Activated naive CD4-positive, alpha-beta T cell treated with anti-CD3 and anti-CD28 coated beads, Interleukin-2, amount 50 U/mL, for 72 hours (primary cell): Measurements from ENCODE around the gene TMEM184B. TPM values are rescaled to one million over a fixed set of nuclear protein-coding genes. Genes with fewer than 3 reads are reported as not detected.

Experiments
- ATAC-seq, 2 donors: fragments of 150-1000 bp; cut with Tn5 transposase; 2 replicates each; pipeline ENCODE4 v1.10.0; 2021; ENCODE audit warnings: mild to moderate bottlenecking in 2 of 2, moderate library complexity in 2 of 2
- DNase-seq, 2 donors: peaks; one replicate each; pipeline ENCODE4 v3.0.0; 2021 to 2022; ENCODE audit warnings: low spot score in 2 of 2
- H3K27ac Mint-ChIP-seq, 2 donors: one replicate each; pipeline ENCODE4 v1.8.0; 2022; ENCODE audit warnings: mild to moderate bottlenecking in 2 of 2, mixed read lengths in 2 of 2
- H3K36me3 Mint-ChIP-seq, 2 donors: one replicate each; pipeline ENCODE4 v1.8.0; 2022; ENCODE audit warnings: mixed read lengths in 2 of 2
- H3K9me3 Mint-ChIP-seq, 2 donors: one replicate each; pipeline ENCODE4 v1.8.0; 2022; ENCODE audit warnings: mixed read lengths in 2 of 2
- total RNA-seq, 2 donors: library from RNA; stranded (reverse); gene quantifications; one replicate each; pipeline ENCODE4 v1.2.3, GENCODE V29; 2022

TMEM184B gene
- total RNA-seq, 2 donors from 2014 or later, result 21.4 to 22.0 TPM

- H3K9me3 Mint-ChIP-seq, result no peaks in the 10 kb centered on the region
- ATAC-seq (peak in 1 of 2 donors; percentile 13), DNase-seq (no peak)
- H3K36me3 Mint-ChIP-seq, result peaks cover 5 to 6% of the 10 kb centered on the region in 2 donors
- no peak overlapping the region for H3K27ac Mint-ChIP-seq
Measured at GRCh38 chr22:38213319-38213989, 59.4 kb downstream of the TMEM184B start.

GRCh38 chr22:38212442-38212841 is 60.4 kb downstream of the TMEM184B start:
- Mint-ChIP-seq H3K9me3 (no peaks in the 10 kb centered on the region), H3K36me3 (peaks cover 5 to 6% of the 10 kb centered on the region in 2 donors), H3K27ac (peak overlapping the region in 1 of 2 donors; percentile 70)
- ATAC-seq (no peak), DNase-seq (no peak)

GRCh38 chr22:38211556-38211955 is 61.3 kb downstream of the TMEM184B start:
- DNase-seq (no peak), ATAC-seq (no peak)
- no peaks in the 10 kb centered on the region for H3K9me3 Mint-ChIP-seq
- H3K36me3 Mint-ChIP-seq, result peaks cover 5 to 6% of the 10 kb centered on the region in 2 donors
- H3K27ac Mint-ChIP-seq, result no peak overlapping the region

GRCh38 chr22:38208551-38208968 is 64.2 kb downstream of the TMEM184B start:
- Mint-ChIP-seq H3K27ac (peak overlapping the region; percentile 55 to 59), H3K9me3 (no peaks in the 10 kb centered on the region), H3K36me3 (no peaks in the 10 kb centered on the region)
- DNase-seq (no peak), ATAC-seq (no peak)

GRCh38 chr22:38207898-38208432 is 64.8 kb downstream of the TMEM184B start:
- peak overlapping the region in 1 of 2 donors; percentile 55 for H3K27ac Mint-ChIP-seq
- DNase-seq (no peak), ATAC-seq (no peak)
- H3K36me3 Mint-ChIP-seq, result no peaks in the 10 kb centered on the region
- H3K9me3 Mint-ChIP-seq, result no peaks in the 10 kb centered on the region

GRCh38 chr22:38205261-38206128 is 67.3 kb downstream of the TMEM184B start:
- ATAC-seq (no peak), DNase-seq (no peak)
- Mint-ChIP-seq H3K36me3 (no peaks in the 10 kb centered on the region), H3K9me3 (no peaks in the 10 kb centered on the region), H3K27ac (peak overlapping the region in 1 of 2 donors; percentile 84)

- H3K36me3 Mint-ChIP-seq, result no peaks in the 10 kb centered on the region
- ATAC-seq, result no peak
- no peak for DNase-seq
- H3K27ac Mint-ChIP-seq, result peak overlapping the region; percentile 23 to 84
- no peaks in the 10 kb centered on the region for H3K9me3 Mint-ChIP-seq
Measured at GRCh38 chr22:38204784-38205183, 68.0 kb downstream of the TMEM184B start.

GRCh38 chr22:38203855-38204514 is 68.8 kb downstream of the TMEM184B start:
- no peaks in the 10 kb centered on the region for H3K9me3 Mint-ChIP-seq
- H3K36me3 Mint-ChIP-seq, result no peaks in the 10 kb centered on the region
- DNase-seq (no peak), ATAC-seq (peak in 1 of 2 donors; percentile 36)
- peak overlapping the region in 1 of 2 donors; percentile 84 for H3K27ac Mint-ChIP-seq

GRCh38 chr22:38203090-38203810 is 69.6 kb downstream of the TMEM184B start:
- ATAC-seq, result peak; percentile 21 to 27
- Mint-ChIP-seq H3K9me3 (no peaks in the 10 kb centered on the region), H3K36me3 (no peaks in the 10 kb centered on the region), H3K27ac (peak overlapping the region; percentile 55 to 84)
- DNase-seq, result peak; percentile 33 to 74

- DNase-seq (peak; percentile 63 to 79), ATAC-seq (peak; percentile 42 to 51)
- Mint-ChIP-seq H3K36me3 (no peaks in the 10 kb centered on the region), H3K27ac (peak overlapping the region; percentile 55 to 84), H3K9me3 (no peaks in the 10 kb centered on the region)
Measured at GRCh38 chr22:38202437-38203089, 70.2 kb downstream of the TMEM184B start.

GRCh38 chr22:38201711-38202436 is 70.9 kb downstream of the TMEM184B start, which contains the start of gene MAFF:
MAFF (plus strand) TSS chr22:38201994; CDS start chr22:38213854, 11,860 bp downstream.
- peak; percentile 89 to 94 for DNase-seq
- H3K27ac Mint-ChIP-seq, result peak within 1 kb of the TSS; percentile 84 to 90
- no peaks in the 10 kb centered on the region for H3K9me3 Mint-ChIP-seq
- H3K36me3 Mint-ChIP-seq, result no peaks in the 10 kb centered on the region
- peak; percentile 69 to 77 for ATAC-seq

GRCh38 chr22:38201371-38201710 is 71.5 kb downstream of the TMEM184B start:
- Mint-ChIP-seq H3K9me3 (no peaks in the 10 kb centered on the region), H3K36me3 (no peaks in the 10 kb centered on the region), H3K27ac (peak overlapping the region; percentile 80 to 84)
- ATAC-seq, result no peak
- DNase-seq, result no peak

- DNase-seq (no peak), ATAC-seq (no peak)
- no peaks in the 10 kb centered on the region for H3K9me3 Mint-ChIP-seq
- H3K27ac Mint-ChIP-seq, result no peak overlapping the region
- H3K36me3 Mint-ChIP-seq, result no peaks in the 10 kb centered on the region
Measured at GRCh38 chr22:38199826-38200559, 72.8 kb downstream of the TMEM184B start.

- ATAC-seq (no peak), DNase-seq (no peak)
- H3K9me3 Mint-ChIP-seq, result no peaks in the 10 kb centered on the region
- no peaks in the 10 kb centered on the region for H3K36me3 Mint-ChIP-seq
- H3K27ac Mint-ChIP-seq, result no peak overlapping the region
Measured at GRCh38 chr22:38196791-38197419, 75.9 kb downstream of the TMEM184B start.
